Stimulated activated CD8-positive, alpha-beta memory T cell treated with anti-CD3 and anti-CD28 coated beads, Interleukin-15, amount 100 ng/mL, for 1 hour (primary cell): ENCODE results near the gene SDK2.

Experiments
- DNase-seq: peaks from one replicate; pipeline ENCODE4 v3.0.0-alpha.2; 2020; ENCODE audit warnings: low read depth

The SDK2 gene

DNA sequence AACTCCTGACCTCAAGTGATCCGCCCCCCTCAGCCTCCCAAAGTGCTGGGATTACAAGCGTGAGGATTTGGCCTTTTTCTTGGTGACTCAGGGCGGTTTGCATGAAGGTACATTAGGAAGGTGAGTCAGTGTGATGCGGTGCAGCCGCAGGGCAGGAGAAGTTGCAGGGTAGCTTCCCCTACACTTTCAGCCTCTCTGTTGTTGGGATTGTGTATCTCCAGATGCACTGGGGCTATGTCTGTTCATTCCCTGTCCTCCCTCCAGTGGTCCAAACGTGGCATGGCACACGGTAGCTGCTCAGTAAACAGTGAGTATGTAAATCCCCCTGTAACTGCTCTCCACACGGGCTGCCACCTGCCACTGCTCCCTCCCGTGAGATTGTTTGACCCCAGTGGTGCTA is 223.3 kb downstream of the SDK2 start:
- no peak for DNase-seq

DNA sequence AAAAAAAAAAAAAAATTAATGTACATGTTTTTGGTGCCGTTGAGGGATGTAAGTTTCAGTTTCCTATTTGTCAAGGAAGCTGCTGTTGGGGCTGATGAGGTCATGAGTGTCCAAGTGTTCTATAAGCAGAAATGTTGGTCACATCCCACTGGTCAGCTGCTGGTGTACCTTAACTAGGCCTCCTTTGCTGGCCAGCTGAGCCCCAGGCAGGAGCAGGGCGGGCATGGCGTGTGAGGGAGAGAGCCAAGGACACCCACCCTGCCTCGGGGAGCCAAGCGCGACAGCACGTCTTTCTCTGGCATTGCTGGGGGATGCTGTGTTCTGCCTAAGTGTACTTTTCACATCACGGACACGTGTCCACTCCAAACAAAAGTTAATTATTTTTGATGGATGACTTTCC is 224.4 kb downstream of the SDK2 start:
- DNase-seq, result no peak

DNA sequence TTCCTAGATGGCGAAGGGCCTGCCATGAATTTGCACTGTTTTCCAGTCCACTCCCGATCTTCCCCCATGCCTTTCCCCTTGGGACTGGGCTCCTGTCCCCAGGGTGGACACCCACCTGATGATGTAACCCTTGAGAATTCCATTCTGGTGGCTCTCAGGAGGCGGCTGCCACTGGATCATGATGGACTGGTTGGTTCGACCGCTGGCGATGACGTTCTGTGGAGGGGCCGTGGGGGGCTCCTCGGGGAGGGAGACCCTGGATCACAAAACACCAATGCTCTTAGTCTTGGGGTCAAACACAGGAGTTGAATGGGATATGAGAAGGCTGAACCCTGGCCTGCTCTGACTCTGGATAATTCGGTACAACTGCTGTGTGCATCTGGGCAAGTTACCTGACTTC is 225.2 kb downstream of the SDK2 start:
- no peak for DNase-seq

DNA sequence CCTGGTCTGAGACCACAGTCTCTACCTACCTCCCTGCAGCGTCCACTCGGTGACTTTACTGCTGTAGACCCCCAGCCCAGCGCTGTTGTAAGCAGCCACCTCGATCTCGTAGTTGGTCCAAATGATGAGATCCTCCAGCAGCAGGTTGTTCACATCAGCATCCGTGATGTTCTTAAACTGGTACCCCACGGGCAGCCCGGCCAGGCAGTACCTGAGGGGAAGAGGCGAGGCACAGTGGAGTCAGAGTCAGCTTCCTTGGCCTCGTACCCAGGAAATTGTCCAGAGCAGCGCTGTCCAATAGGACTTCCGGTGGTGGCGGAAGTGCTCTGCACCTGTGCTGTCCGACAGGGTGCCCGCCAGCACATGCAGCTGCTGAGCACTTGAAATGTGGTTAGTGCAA is 228.5 kb downstream of the SDK2 start:
- no peak for DNase-seq

DNA sequence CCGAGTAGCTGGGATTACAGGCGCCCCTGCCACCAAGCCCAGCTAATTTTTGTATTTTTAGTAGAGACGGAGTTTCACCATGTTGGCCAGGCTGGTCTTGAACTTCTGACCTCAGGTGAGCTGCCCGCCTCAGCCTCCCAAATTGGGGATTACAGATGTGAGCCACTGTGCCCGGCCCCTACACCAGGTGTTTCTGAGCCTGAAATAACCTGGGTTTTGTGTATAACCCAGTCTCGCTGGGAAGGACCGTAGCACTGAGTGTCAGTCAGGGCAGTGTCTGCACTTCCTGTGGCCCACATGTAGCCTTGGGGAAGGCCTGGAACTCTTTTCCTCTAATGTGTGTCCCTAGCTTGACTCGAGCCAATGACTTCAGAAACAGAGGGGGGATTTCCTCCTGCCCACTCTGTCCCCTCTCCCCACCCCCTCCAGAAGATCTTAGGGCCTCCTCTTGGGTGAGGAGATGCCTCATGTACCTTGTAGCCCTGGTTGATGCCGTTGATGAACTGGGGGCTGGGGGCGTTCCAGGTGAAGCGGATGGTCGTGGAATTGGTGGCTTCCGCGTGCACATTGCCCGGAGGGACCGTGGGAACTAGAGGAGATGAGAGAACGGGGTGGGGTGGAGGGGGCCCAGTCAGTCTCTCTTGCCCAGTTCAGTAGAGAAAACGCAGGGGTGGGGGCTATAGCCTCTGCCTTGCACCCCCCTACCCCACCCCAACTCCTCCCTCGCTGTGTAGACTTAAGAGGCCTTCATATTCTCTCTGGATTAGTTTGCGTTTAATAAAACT is 229.9 kb downstream of the SDK2 start:
- no peak for DNase-seq

DNA sequence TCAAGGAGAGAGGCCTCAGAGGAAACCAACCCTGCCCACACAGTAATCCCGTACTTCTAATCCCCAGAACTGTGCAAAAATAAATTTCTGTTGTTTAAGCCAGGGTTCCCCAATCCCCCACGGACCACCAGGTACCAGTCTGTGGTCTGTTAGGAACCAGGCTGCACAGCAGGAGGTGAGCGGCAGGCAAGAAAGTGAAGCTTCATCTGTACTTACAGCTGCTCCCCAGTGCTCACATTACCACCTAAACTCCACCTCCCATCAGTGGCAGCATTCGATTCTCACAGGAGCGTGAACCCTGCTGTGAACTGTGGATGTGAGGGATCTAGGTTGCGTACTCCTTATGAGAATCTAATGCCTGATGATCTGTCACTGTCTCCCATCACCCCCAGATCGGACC is 231.3 kb downstream of the SDK2 start:
- DNase-seq, result no peak

DNA sequence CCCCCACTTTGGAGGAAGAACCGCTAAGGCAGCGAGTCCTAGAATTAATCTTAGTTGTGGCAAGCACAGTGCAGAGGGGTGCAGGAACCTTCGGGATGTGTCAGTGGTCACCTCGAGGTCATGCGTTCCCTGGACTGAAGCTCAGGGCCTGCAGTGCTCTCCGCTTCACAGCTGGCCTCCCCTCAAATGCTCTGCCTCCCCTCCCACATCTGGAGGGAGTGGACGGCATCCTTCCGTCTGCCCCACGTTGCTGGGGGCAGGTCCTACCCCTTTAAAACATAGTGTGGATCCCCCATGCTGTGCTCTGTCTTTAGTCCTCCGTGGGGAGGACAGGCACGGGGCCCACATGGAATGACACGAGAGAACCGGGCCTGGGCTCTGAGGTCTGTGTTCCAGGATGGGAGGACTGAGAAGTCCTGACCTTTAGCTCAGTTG is 232.9 kb downstream of the SDK2 start:
- no peak for DNase-seq

DNA sequence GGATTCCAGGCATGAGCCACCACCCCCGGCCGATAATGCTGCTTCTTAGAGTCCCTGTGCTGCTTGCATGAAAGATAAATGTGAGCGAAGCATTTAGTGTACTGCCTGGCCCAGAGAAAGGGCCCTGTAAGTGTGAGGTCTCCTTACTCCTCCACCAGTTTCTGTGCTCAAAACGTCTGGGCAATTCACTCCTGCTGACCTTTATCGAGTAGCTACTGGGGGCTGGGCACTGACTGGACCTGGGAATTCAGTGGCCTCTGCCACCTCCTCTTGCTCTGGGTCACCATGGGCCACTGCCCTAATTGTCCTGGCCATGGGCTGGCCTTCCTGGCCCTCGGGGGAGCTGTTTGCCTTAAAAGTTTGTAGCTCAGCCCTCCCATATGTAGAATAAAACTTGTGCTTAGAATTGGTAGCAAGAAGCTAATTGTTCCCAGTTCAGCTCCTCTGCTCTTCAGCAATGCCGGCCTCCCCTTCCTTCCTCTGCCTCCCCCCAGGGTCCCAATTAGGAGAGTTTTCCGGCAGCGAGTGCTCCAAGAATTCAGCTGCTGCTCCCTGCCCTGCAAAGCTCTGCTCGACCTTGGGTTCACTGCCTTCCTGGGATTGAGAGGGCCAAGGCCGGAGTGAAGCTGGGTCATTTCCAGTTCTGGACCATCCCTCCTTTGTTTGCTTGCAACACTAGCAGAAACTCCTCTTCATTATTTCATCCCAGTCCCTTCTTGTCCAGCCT is 233.5 kb downstream of the SDK2 start:
- no peak for DNase-seq

DNA sequence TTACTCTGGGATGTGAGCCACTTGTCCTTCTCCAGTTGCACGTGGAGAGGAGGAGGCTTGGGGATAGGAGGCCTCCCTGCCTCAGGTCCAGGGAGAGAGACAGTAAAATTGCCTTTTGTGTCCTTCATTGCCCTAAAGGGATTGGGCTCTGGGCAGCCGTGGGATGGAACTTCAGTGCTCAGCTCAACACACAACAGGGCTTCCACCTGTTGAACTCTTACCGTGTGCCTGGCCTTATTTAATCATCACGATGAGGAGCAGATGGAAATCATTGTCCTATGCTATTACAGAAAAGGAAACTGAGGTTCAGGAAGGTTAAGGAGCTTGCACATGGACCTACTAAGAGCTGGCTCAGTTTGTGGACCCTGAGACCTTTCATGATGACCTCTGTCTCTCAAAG is 240.0 kb downstream of the SDK2 start:
- DNase-seq, result no peak

DNA sequence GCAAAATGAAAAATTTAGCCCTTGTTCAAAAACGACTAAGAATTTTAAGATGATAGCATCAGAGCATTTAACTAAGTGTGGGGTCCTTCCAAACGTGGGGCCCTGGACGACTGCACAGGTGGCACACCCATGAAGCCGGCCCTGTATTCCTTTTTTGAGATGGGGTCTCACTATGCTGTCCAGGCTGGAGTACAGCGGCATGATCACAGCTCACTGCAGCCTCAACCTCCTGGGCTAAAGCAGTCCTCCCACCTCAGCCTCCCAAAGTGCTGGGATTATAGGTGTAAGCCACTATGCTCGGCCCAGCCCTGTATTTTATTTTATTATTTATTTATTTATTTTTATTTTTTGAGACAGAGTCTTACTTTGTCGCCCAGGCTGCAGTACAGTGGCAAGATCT is 241.8 kb downstream of the SDK2 start:
- no peak for DNase-seq

DNA sequence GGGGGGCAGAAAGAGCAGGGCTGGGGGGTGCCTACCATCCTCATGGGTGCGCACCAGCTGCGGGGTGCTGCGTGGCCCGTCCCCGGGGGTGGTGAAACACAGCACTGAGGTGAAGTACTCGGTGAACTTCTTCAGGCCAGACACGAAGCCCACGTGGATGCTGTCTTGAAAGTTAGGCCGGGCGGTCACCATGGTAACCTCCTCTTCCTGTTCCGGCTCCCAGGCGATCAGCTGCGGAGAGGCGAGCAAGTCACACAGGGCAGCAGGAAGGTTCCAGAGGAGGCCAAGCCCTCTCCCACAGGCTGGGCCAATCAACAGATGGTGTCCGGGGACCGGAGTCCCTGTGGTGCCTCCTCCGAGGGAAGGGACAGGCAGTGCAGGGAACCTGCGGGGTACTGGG is 242.3 kb downstream of the SDK2 start:
- DNase-seq, result no peak

DNA sequence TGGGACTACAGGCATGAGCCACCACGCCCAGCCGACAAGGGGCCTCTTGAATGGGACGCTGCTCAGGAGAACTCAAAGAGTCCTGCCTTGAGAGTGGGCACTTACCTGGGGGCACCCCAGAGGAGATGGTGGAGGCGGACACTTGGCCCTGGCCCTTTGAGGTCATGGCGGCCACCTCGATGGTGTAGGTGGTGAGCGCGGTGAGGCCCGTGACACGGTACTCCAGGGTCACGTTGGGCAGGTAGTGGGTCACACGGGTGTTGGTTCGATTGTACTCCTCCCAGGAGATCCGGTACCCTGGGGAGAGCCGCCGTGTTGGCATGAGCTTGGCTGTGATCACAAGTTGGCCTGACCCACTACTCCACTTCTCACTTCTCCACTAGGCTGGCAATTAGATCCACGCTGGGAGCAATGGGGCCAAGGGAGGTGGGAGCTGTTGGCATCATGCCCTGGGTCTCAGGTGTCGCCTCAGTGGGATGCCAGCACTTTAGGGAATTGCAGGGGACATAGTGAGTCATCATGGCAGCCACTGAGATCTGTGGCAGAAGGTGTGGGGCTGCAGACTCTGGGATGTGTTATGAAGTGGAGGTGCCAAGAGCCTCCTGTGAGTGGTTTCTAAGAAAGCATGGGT is 243.2 kb downstream of the SDK2 start:
- DNase-seq, result no peak

DNA sequence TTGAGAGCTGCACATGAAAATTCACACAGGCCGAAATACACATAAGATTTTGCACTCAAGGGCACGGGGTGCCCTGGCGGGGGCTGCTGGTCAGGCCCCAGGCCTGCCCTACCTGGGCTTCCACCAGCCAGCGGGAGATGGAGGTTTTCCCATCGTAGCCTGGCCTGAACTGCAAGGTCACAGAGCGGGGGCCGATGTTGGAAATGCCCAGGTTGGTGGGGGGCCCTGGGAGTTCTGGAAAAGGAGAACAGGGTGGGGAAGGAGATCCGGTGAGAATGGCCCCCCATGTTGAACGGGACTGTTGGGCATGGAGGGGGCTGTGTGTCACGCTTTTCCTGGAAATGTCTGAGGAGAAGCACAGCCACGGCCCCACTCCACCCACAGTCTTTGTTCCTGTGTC is 245.2 kb downstream of the SDK2 start:
- no peak for DNase-seq

DNA sequence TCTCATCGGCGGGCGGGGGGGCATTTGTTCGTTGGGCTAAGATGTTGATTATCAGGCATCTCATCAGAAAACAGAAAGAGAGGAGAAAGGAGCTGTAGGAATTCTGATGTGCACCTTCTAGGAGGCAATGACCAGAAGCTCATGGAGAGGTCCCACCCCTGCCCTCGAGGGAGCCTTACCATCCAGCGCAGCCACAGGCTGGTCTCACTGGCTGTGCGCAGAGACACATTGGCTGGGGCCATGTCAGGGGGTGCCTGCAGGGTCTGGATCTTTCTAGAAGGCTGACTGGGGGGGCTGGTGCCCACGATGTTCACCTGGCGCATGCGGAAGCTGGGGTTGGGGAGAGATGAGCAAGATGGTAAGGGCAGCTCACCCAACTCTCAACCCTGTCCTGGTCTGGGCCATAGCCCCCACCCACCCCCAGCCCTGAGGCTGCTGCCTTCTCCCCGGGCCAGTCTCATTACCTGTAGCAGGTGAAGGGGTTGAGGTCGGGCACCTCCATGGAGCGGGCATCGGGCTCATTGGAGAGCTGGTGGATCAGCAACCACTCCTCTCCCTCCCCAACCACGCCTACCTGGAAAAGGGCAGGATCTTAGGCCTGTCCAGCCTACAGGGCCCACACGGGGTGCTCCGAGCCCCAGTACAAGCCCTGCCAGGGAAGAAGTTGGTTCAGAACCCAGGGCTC is 246.2 kb downstream of the SDK2 start:
- no peak for DNase-seq

DNA sequence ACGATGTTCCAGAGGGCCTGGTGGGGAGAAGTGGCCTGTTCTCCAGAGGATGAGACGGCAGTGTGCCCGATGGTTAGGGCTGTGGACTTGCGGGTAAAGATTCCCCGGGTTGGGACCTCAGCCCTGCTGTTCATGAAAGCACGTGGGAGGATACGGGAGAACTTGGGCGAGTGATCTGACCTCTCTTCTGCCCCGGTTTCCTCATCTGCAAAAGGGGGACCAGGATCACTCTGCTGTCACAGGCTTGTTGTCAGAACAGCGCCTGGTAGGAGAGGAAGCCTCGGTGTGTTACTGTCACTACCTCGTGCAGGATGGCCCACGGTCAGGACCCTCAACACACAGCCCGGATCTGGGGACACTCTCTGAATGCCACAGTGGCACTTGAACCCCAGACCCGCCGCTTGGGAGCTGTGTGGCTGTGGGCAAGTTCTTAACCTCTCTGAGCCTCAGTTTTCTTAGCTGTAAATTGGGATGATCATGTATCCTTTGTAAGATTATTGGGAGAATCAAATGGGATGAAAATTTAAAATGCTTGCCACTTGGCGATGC is 246.9 kb downstream of the SDK2 start:
- DNase-seq, result no peak

DNA sequence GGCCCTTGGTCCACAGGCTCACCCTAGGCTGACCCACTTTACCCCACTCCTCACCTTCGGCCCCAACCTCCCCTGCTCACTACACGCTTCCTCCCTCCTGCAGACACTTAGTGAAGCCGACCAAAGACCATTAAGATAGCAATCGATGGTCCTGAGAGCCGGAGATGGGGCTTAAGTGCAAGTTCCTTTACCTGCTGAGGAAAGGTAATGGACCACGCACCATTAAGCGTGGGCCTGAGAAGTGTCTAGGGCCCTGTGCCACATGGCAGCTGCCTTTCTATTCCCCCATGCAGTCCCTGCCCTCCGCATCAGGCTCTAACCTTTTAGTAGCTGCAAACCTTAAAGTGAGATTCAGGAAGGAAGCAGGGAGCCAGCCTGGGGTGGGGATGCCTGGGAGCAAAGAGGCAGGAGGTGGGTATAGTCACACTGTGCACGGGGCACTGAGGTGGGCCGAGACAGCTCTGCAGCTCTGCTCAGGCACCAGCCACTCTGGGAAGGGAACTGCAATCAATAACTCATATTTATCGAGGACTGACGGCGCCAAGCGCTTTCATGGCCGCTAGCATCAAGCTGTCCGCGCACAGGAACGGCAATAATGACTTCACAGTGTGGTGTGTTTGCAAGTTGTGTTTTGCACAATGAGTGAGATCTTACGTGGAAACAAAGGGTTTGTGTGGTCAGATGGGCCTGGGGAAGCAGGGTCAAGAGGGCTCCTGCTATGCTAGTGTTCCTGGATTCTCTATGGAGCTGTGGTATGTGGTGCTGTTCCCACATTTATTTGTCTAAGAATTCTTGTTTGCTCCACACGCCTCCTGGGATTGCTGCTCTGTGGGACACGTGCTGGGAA is 247.6 kb downstream of the SDK2 start:
- DNase-seq, result no peak

DNA sequence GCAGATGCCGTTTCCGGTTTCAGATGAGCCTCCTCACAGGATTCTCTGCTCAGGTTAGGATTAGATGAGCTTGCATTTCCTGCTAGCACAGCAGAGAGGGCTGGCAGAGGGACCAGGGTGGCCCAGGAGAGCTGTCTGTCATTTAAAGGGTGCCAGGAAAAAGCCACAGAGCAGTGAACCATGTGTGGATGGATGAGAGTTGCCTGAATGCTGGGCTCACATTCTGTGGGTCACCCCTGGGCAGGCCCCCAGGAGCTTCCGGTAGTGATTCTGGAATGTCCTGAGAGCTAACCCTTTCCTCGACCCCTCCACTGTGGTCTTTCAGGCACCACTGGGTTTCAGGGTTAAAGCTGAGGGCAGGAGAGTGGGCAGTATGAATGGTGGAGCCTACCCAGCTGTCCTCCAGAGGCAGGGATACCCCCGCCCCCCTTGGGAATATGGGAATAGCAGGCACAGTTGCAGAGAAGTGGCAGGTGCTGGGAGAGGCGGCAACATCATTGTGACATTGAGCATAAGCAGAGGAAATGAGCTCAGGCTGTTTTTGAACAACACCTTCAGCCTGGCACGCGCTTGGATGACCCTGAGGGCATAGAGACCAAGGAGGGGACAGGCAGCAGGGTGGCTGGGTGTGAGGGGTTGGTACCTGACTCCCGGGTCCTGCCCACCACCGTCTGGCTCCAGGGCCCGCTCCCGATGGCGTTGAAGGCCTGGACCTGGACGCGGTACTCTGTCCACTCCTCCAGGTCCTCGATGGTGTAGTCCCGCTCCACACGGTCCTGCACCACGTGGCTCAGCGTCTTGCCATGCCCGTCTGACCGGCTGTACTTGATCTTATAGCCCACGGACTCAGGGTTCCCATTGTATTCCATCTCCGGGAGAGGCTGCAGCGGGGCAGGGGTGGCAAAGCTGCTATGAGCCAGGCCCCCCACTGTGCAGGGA is 249.5 kb downstream of the SDK2 start:
- no peak for DNase-seq

DNA sequence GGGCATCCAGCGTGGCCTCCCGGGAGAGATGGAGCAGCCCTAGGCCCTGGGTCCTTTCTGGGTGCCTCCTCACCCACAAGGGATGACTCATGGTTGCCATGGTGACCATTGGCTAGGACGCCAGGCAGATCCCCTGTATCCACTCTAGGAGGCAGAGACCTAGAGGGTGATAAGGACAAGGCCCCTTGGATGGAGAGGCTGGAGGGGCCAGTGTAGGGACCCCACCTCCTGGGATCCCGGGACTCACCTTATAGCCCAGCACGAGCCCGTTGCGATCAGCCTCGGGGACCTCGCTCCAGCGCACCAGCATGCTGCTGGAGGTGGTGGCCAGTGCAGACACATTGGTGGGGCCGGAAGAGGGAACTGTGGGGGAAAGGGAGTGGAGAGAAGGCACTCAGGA is 250.3 kb downstream of the SDK2 start:
- DNase-seq, result no peak

DNA sequence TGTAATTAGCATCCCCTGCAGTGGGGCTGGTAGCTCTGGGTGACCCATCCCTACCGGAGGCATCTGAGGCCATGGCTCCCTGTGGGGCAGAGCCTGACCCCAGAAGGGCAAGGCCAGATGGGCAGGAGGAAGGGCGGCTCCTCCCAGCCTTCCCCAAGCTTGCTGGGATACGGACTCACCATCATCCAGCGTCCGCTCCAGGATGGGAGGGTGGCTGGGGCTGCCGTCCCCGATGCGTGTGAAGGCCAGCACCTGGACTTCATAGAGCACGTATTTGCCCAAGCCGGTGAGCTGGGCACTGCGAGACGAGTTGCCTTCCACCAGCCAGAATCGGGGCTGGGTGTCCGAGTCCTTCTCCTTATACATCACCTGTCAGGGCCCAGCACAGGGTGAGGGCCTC is 250.9 kb downstream of the SDK2 start:
- DNase-seq, result no peak
